Nephron (organoid): ENCODE results near the gene LZTR1.
"Not testable (repeated sequence)": the region's sequence is repeated elsewhere in the genome, so short reads cannot be mapped to it uniquely, and the experiment has no call there.

ENCODE experiments used
- H3K27ac Mint-ChIP-seq, 3 experiments: 2 replicates each; pipeline ENCODE4 v1.8.0; 2020; ENCODE audit warnings: mixed read lengths in 3 of 3, mild to moderate bottlenecking in 2 of 3, moderate library complexity in 1 of 3
- H3K27me3 Mint-ChIP-seq: 2 replicates; pipeline ENCODE4 v1.8.0; 2021; ENCODE audit warnings: low read depth, mild to moderate bottlenecking, moderate library complexity, mixed read lengths
- H3K36me3 Mint-ChIP-seq: 2 replicates; pipeline ENCODE4 v1.8.0; 2020; ENCODE audit warnings: low read depth, mixed read lengths
- H3K4me1 Mint-ChIP-seq: 2 replicates; pipeline ENCODE4 v1.8.0; 2020; ENCODE audit warnings: mixed read lengths
- H3K4me3 Mint-ChIP-seq, 3 experiments: 2 replicates each; pipeline ENCODE4 v1.8.0; 2020; ENCODE audit warnings: mild to moderate bottlenecking in 3 of 3, mixed read lengths in 3 of 3, moderate library complexity in 2 of 3
- H3K9me3 Mint-ChIP-seq: 2 replicates; pipeline ENCODE4 v1.8.0; 2020; ENCODE audit warnings: mixed read lengths
- TF ChIP-seq, protein P1 (sequence below), 3 experiments: fragments of 200-600 bp; sonication (generic); IDR thresholded peaks; one replicate each; pipeline ENCODE4 v1.5.0; 2021; ENCODE audit warnings: antibody characterized with exemption in 3 of 3; ENCODE audit not compliant: unreplicated experiment in 3 of 3

The LZTR1 gene

GRCh38 chr22:21032037-21032867, 50.2 kb downstream of the LZTR1 start, which contains the start of gene SLC7A4:
TSS of gene SLC7A4 (minus strand) at chr22:21032561. CDS start at chr22:21031812, 749 bp downstream.
- H3K9me3 Mint-ChIP-seq, result no peaks in the 10 kb centered on the region
- peaks cover 21% of the 10 kb centered on the region for H3K4me1 Mint-ChIP-seq
- peak within 1 kb of the TSS in 2 of 3 experiments; percentile 8 to 68 for H3K4me3 Mint-ChIP-seq
- H3K27ac Mint-ChIP-seq, result no peak within 1 kb of the TSS
- no peaks in the 10 kb centered on the region for H3K36me3 Mint-ChIP-seq
- TF ChIP-seq, protein P1, sequence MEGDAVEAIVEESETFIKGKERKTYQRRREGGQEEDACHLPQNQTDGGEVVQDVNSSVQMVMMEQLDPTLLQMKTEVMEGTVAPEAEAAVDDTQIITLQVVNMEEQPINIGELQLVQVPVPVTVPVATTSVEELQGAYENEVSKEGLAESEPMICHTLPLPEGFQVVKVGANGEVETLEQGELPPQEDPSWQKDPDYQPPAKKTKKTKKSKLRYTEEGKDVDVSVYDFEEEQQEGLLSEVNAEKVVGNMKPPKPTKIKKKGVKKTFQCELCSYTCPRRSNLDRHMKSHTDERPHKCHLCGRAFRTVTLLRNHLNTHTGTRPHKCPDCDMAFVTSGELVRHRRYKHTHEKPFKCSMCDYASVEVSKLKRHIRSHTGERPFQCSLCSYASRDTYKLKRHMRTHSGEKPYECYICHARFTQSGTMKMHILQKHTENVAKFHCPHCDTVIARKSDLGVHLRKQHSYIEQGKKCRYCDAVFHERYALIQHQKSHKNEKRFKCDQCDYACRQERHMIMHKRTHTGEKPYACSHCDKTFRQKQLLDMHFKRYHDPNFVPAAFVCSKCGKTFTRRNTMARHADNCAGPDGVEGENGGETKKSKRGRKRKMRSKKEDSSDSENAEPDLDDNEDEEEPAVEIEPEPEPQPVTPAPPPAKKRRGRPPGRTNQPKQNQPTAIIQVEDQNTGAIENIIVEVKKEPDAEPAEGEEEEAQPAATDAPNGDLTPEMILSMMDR (IDR thresholded peaks at IDR 0.05; ENCODE audit: unreplicated experiment in 3 of 3), result no peak
- H3K27me3 Mint-ChIP-seq, result peaks cover 29% of the 10 kb centered on the region

GRCh38 chr22:21032868-21033688, 51.0 kb downstream of the LZTR1 start:
- peak overlapping the region in 2 of 3 experiments; percentile 8 to 68 for H3K4me3 Mint-ChIP-seq
- H3K36me3 Mint-ChIP-seq, result no peaks in the 10 kb centered on the region
- TF ChIP-seq, protein P1 (IDR thresholded peaks at IDR 0.05; ENCODE audit: unreplicated experiment in 3 of 3), result no peak
- H3K4me1 Mint-ChIP-seq, result peaks cover 21% of the 10 kb centered on the region
- no peaks in the 10 kb centered on the region for H3K9me3 Mint-ChIP-seq
- H3K27me3 Mint-ChIP-seq, result peaks cover 29% of the 10 kb centered on the region
- no peak overlapping the region for H3K27ac Mint-ChIP-seq

DNA sequence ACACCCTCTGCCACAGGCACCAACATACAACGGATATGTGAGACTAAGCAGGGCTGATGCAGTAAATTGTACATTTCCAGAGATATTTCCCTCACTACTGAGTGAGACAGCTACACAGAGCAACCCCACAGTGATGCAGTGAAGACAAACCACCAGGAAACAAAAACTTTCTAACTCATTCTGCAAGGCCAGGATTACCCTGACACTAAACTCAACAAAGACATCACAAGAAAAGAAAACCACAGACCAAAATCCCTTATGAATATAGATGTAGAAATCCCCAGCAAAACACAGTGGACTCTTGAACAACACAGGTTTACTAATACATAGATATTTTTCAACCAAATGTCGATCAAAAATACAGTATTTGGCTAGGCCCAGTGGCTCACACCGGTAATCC, 51.8 kb downstream of the LZTR1 start:
- Mint-ChIP-seq H3K36me3 (no peaks in the 10 kb centered on the region), H3K4me3 (no peak overlapping the region), H3K4me1 (peaks cover 27% of the 10 kb centered on the region), H3K9me3 (no peaks in the 10 kb centered on the region), H3K27me3 (peaks cover 29% of the 10 kb centered on the region), H3K27ac (no peak overlapping the region)
- TF ChIP-seq, protein P1 (IDR thresholded peaks at IDR 0.05; ENCODE audit: unreplicated experiment in 3 of 3), result no peak

GRCh38 chr22:21034989-21035388, 52.9 kb downstream of the LZTR1 start:
- no peaks in the 10 kb centered on the region for H3K9me3 Mint-ChIP-seq
- no peak overlapping the region for H3K4me3 Mint-ChIP-seq
- peaks cover 25% of the 10 kb centered on the region for H3K27me3 Mint-ChIP-seq
- H3K36me3 Mint-ChIP-seq, result no peaks in the 10 kb centered on the region
- TF ChIP-seq, protein P1 (IDR thresholded peaks at IDR 0.05; ENCODE audit: unreplicated experiment in 3 of 3), result no peak
- H3K4me1 Mint-ChIP-seq, result peaks cover 19% of the 10 kb centered on the region
- no peak overlapping the region for H3K27ac Mint-ChIP-seq

DNA sequence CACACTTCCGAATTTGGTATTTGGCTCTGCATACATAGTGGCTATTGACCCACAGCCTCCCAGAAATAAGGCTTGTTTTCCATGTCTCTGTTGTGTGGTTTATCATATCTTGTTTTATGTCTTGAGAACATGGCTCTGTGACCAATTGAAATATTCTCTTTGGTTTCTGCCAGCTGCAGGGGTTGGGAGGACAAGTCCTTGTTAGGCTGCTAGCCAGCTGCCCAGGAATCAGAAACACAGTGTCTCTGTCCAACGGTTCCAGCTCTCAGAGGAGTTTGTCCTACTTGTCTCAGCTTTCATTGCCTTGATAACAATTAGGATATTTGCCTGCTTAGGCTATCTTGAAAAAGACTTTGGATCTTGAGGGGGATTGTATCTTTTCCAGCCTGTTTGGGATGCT, 56.3 kb downstream of the LZTR1 start:
- H3K9me3 Mint-ChIP-seq, result no peaks in the 10 kb centered on the region
- peak overlapping the region; percentile 53 to 89 (median 71) for H3K27ac Mint-ChIP-seq
- H3K4me1 Mint-ChIP-seq, result peaks cover 11% of the 10 kb centered on the region
- peaks cover 3% of the 10 kb centered on the region for H3K36me3 Mint-ChIP-seq
- TF ChIP-seq, protein P1 (IDR thresholded peaks at IDR 0.05; ENCODE audit: unreplicated experiment in 3 of 3), result no peak
- H3K4me3 Mint-ChIP-seq, result no peak overlapping the region
- H3K27me3 Mint-ChIP-seq, result peaks cover 16% of the 10 kb centered on the region

DNA sequence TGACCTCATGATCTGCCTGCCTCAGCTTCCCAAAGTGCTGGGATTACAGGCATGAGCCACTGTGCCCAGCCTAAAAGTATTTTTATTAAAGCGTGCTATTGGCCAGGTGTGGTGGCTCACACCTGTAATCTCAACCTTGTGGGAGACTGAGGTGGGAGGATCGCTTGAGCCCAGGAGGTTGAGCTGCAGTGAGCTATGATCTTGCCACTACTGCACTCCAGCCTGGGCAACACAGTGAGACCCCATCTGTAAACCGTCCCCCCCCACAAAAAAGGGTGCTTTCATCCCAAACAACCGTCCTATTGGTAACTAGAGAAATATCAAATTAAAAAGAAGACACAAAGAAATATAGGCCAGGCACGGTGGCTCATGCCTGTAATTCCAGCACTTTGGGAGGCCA, 57.1 kb downstream of the LZTR1 start:
- peaks cover 16% of the 10 kb centered on the region for H3K27me3 Mint-ChIP-seq
- not testable (repeated sequence) for H3K4me3 Mint-ChIP-seq, H3K27ac Mint-ChIP-seq, H3K36me3 Mint-ChIP-seq, H3K9me3 Mint-ChIP-seq
- H3K4me1 Mint-ChIP-seq, result peaks cover 14% of the 10 kb centered on the region
